H1 (cell line): ENCODE results near the gene SPTB. TPM values are rescaled to one million over a fixed set of nuclear protein-coding genes. Genes with fewer than 3 reads are reported as not detected.

ENCODE experiments used
- CHD7 ChIP-seq: fragments of 300-600 bp; sonication (generic); IDR thresholded peaks from 2 replicates; pipeline ENCODE4 v1.7.1; 2012; ENCODE audit warnings: low read length, moderate library complexity, mild to moderate bottlenecking, inconsistent platforms; ENCODE audit not compliant: insufficient replicate concordance
- KDM4A ChIP-seq: IDR thresholded peaks from one replicate; pipeline ENCODE4 v1.7.1; 2012; ENCODE audit warnings: low read depth, mild to moderate bottlenecking, moderate library complexity, low read length, inconsistent platforms; ENCODE audit not compliant: severe bottlenecking
- POLR2AphosphoS5 ChIP-seq: IDR thresholded peaks from 2 replicates; pipeline ENCODE4 v1.6.1; 2011; ENCODE audit warnings: low read depth, low read length
- RBBP5 ChIP-seq: IDR thresholded peaks from 2 replicates; pipeline ENCODE4 v1.7.1; 2012; ENCODE audit warnings: low read depth, mild to moderate bottlenecking, inconsistent platforms, low read length, moderate library complexity, borderline replicate concordance
- TBP ChIP-seq: IDR thresholded peaks from 2 replicates; pipeline ENCODE4 v1.6.1; 2011; ENCODE audit warnings: low read depth, low read length, improper control_type of control experiment
- YY1 ChIP-seq: IDR thresholded peaks from 2 replicates; pipeline ENCODE4 v1.6.1; 2011; ENCODE audit warnings: low read depth, mild to moderate bottlenecking, low read length
- polyA plus RNA-seq, 7 experiments: library from polyadenylated mRNA; depleted of rRNA in 3 of 7; stranded (reverse) in 5 of 7; unstranded in 2 of 7; fragments of >200 nt in 5 of 7; fragments of 200-250 nt in 2 of 7; gene quantifications; 1 replicate in 5 of 7; 2 replicates in 1 of 7; 4 replicates in 1 of 7; pipeline versions ENCODE4 v1.2.1 to v1.2.3, GENCODE V29; 2011 to 2013; ENCODE audit warnings: missing spikeins in 2 of 7, mixed read lengths in 2 of 7
- total RNA-seq: library from RNA; stranded (reverse); fragmentation: NEBNext Ultra II Directional; extraction: Animal tissue kit (Norgen Biotek cat#: 25700); gene quantifications from 2 replicates; pipeline ENCODE4 v1.2.1, GENCODE V29; 2021

The SPTB gene
- total and polyA plus RNA-seq, 2 of the 8 experiments (the other 6 are each of a cell fraction or from before 2014, with no cell fraction given), result 0.30 to 2.4 TPM

GRCh38 chr14:64828071-64828470 is 51.6 kb downstream of the SPTB start (continued):
- no peak for TF ChIP-seq CHD7
- TF ChIP-seq KDM4A, result no peak
- no peak for TF ChIP-seq TBP
- TF ChIP-seq YY1, result no peak
- TF ChIP-seq RBBP5, result no peak
- no peak for TF ChIP-seq POLR2AphosphoS5
